Activated CD4-positive, alpha-beta T cell treated with anti-CD3 and anti-CD28 coated beads, Interleukin-2, amount 50 U/mL, for 24 hours (primary cell): Measurements from ENCODE around the gene PITX2.

Experiments
- DNase-seq, 2 donors: peaks; one replicate each; pipeline ENCODE4 v3.0.0-alpha.2; 2020; ENCODE audit warnings: low read depth in 1 of 2, low spot score in 1 of 2

Gene PITX2

DNA sequence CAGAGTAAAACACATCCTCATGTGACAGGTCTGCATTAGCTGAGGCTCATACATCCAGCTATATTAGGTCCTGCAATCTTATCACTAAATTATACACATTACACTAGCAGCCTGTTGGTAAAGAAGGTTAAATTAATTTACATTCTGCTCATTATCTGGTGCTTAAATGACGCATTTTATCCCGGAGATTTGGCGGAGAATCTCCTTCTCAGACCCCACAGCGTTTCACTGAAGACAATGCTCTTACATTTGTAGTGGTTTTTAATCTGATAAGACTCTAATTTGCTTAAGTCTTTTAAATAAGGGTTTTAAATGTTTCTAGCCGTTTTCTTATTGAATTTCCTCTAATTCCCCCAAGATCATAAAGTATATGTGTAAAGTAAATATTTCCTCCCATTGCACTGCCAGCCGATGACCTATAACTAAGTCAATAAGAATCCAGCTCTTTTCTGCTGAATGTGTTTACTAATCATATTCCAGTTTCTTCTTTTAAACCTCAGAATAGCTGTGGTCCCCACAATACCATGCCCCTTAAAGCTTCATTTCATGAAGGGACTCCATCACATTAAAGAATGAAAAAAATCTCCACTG is 2.1 kb upstream of the PITX2 start:
- DNase-seq, result no peak

DNA sequence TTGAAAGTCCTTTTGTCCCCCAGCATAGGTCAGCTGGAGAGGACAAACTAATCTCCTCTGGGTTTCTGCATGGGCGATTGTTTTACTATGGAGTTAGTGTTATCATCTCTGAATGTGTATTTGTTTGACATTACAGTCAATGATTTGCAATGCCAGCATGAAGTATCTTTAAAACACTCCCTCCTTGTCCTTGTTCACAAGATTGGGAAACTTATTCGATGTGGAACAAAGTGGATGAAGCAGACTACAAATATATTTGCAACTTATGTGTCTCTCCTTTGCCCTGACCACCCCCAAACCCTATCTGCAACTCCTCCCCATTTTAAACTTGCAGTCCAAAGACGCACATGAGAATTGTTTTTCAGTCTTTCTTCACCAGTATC is 1.5 kb upstream of the PITX2 start:
- DNase-seq, result no peak

DNA sequence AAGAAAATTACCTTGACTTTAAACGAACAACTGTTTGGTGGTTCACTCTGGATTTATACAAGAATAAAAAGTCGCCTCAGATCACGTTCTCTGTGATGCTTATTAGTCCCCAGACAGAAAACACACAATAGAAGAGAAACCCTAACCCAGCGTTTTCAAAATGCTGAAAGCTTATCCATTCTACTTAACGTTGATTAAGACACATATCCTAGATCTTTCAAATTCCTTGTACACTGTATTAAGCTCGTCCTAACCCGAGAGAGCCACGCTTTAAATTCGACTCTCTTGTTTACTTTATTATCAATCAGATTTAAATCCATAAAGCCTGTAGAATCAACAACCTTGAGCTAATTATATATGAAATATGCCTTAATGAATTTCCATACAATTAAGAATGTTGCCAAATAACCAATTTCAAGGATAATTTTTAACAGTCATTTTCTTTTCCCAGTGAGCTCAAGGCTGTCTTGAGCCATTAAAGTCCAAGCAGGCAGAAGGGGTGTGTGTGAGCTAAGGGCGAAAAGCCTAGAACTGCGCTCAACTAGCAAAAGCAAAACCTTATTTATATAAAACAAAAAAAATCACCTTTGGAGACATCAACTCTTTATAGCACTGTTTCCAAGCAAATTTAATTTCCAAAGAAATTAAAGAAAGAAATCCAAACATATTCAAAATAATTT is 981 bp upstream of the PITX2 start:
- no peak for DNase-seq

DNA sequence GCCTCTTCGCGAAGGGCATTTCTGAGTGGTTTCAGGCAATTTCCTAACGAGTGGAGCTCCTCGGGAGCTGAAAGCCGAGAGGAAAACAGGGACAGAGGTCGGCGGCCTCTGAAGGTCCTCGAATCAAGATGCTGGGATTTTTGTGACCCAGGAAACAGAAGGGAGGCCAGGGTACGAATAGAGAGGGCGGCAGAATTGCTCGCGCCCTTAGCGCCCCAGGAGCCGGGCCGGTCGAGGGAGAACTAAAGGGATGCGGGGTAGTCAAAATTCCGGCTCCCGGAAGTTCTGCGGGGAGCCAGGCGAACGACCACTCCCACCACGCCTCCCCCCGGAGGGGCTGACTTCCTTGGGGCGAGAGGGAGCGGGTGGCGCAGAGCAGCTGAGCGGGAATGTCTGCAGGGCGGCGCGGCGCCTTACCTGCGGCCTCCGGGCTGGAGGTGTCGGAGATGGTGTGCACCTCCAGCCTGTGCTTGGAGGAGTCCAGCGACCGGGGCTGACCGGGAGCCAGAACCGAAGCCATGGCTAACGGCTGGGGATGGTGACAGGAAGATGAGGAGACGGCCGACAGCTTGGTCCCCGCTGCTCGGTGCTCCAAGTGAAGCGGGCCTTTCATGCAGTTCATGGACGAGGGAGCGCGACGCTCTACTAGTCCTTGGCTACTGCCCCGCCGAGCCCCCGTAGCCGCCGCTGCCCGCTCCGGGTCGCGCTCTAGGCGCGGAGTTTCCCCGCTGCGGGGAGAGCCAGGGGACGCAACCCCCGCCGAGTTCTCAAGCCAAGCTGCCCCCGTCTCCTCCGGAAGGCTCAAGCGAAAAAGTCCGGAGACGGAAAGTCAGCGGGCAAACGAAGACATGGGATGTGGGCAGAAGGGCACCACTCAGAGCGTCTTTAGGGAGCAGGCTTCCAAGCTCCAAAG is 782 bp downstream of the PITX2 start:
- no peak for DNase-seq

DNA sequence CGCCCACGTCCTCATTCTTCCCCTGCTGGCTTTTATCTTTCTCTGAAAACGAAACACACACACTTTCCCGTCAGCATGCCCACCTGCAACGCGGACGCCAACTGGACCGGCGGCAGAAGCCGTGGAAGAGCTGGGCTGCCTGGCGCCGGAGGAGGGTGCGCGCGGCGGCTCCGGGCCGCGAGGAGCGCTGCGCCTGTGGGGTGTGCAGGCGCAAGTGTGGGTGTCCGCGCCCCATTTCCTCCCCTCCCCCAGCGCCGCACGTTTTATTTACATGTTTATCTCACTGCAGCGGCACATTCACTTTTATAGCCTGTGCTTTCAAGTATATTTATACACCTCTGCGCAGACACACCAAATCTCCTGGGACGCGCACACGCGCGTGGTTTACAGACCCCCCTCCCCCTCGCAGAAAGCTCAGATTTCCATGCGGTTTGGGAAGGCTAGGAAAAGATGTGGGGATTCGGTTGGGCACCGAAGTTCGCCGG is 1.5 kb downstream of the PITX2 start:
- DNase-seq, result no peak

DNA sequence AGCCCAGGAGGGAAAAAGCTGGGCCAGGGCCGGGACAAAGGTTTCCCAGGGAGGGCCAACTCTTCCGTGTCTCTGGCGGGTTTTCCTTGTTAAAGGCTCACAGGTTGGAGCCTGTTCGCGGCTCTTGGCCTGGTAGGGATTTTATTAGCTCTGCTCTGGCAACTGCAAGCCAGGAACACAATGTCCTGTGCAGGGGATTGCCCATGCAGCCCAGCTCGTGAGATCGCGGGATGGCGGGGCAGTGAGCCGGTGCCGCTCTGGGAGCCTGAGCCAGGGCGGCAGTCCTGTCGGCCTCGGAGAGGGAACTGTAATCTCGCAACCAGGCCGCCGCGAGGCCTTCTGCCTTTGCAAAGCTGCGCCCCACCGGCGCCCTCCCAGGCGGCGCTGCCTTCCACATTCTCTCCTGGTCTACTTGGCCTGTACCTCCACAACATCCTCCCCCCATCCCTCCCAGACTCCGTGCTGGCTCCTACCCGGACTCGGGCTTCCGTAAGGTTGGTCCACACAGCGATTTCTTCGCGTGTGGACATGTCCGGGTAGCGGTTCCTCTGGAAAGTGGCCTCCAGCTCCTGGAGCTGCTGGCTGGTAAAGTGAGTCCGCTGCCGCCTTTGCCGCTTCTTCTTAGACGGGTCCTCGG is 2.1 kb downstream of the PITX2 start:
- DNase-seq, result no peak

DNA sequence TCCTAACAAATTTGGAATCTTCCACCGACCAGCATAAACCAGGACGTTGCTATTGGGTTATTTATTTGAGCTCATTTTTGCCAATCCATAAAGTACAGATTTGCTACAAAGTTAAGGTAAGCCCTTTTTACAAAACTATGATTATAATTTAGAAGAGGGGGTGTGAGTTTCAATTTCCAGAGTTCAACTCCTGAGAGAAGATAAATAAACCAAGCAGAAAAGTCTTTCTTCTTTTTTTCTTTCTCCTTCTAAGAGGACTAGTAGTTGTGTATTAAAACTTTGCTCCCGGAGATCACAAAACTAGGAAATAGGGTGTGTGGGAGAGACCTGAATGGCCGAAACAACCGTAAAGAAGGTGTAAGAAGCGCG is 2.6 kb downstream of the PITX2 start:
- no peak for DNase-seq

DNA sequence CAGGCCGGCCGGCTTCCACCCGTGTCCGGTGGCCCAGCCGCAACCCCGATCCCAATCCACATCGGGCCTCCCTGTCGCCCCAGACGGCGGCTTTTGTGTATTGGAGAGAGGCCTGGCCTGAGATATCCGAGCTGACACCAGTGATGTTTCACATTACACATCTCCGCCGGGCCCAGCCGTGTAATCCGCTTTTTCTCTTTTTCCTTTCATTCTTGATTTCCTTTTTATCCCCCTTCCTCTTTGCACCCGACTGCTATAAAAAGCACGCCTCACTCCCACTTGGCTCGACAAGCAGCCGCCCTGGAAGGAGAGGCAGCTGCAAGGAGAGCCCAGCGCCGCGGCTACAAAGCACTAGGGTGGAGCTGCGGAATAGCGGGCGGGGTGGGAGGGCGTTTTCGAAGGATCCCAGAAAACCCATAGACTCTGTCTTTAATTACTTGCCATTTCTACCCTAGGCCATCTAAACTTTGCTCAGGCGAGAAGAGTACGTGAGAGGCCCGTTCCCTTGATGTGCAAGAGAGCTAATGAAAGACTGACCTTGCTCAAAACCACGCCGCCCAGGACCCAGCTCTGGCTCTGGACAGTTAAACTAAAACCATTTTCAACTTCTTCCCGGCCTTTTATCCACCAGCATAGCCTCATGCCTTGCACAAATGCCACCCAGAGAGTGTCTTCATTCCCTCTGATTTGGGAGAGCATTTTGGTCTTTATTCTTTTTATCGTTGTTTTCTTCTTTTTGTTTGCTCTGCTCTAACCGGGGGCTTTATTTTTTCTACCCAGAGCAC is 3.2 kb downstream of the PITX2 start:
- DNase-seq, result no peak

DNA sequence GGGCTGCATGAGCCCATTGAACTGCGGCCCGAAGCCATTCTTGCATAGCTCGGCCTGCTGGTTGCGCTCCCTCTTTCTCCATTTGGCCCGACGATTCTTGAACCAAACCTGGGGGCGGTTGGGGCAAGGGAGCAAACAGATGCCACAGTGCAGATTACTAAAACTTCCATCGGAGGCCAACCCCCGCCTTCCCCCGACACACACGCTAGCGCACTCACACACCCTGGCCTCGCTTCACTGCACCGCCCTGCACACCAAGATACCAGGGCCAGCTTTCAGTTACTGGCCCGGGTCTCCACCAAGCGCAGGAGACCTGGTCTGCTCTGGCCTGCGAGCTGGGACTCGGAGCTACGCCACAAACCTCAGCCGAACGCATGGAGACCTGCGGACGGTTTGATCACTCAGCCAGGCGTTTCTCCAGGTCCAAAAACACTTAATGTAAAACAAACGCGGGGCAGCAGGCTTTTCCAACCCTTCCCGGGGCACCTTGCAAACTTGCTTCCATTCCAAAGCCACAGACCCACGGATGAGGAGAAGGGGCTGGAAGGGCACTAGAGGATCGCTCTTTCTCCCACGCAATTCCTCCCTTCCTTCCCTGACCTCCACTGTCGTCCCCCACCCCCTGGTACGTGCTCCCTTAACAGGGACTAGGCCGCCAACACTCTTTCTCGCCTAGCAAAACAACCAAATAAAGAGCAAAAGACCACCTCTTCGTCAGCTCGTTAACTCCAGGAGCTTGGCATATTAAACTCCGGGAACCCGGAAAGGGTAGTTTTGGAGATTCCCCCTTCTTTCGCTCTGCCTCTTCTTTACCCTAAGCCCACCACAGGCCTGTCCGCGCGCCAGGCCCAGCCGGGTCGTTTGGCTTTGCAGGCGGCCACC is 4.1 kb downstream of the PITX2 start:
- DNase-seq, result no peak

DNA sequence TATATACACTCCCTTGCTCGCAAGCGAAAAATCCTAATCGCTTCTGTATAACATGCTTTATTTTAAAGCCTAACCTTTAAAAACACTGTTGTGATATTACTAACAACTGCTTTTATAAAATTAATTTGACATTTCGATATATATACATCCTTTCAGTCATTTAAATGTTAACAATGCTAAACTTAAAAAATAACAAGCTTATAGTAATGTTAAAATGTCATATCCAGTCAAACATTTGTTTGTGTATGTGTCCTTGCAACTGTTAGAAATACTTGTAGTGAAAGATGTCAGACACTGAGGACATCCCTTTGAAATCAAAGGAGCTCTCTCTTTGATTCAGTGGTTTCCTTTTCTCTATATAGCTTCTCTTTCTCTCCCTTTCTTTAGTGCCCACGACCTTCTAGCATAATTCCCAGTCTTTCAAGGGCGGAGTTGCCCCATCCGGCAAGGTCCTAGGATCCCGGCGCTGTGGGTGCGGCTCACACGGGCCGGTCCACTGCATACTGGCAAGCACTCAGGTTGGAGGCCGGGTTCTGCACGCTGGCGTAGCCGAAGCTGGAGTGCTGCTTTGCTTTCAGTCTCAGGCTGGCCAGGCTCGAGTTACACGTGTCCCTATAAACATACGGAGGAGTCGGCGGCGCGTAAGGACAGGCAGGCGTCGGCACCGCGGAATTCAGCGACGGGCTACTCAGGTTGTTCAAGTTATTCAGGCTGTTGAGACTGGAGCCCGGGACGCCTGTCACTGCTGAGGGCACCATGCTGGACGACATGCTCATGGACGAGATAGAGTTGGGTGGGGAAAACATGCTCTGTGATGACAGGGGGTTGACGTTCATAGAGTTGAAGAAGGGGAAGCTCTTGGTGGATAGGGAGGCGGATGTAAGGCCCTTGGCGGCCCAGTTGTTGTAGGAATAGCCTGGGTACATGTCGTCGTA is 5.0 kb downstream of the PITX2 start:
- DNase-seq, result no peak

DNA sequence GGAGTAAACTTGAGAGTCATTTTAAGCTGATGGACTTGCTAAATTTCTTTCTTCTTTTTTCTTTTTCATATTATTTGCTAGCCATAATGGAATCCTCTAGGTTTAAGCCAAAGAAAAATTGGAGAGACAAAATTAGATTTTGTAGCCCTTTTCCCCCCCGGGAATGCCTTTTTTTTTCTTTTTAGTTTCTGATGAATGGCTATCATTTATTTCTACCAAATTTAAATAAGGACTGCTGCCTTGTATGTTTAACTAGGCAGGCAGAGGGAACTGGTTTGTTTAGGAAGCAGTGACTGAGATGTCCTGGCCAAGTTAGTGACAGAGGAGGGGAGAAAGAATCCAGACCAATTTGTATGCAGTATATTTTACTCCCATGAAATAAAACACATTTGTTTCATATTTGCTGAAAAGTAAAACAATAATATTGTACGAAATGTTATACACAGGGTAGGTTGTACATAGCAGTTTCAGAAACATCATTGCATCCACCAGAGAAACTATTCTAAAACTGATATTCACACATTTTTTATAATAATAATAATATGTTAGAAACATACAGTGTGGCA is 5.7 kb downstream of the PITX2 start:
- DNase-seq, result no peak

DNA sequence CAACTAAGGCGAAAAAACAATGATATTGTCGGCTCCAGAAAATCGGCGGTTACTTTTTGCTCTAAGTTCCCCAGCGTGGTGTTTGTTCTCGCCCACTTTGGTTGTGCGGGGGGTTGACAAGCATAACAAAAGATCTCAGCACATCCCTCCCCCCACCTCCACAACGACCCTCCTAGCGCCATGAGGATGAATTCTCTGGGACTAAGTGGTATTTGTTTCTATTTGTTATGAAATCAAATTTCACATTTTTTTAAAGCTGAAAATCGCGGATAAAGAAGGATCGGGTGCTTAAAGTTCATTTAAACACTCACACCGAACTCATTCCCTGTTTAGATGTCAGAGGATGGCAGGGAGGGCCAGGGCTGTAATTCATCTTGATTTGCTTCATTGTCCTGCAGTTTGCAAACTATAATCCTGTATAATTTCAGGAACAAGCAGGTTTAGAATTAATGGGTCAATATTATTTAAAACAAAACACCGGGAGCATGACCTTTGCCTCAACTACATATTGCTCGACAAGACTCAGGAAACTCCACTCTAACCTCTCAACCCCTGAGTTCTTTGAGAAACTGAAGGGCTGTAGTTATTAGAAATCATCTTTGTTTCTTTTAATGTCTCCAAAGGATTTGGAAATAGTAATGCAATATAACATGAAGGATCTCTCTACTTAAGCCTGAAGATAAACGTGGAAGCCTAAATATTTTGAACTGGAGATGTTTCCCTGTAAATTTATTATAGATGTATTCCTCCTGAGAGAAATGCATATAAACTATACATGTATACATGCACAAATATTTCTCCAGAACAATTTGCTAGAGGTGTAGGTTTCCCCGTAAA is 6.4 kb downstream of the PITX2 start:
- DNase-seq, result no peak

DNA sequence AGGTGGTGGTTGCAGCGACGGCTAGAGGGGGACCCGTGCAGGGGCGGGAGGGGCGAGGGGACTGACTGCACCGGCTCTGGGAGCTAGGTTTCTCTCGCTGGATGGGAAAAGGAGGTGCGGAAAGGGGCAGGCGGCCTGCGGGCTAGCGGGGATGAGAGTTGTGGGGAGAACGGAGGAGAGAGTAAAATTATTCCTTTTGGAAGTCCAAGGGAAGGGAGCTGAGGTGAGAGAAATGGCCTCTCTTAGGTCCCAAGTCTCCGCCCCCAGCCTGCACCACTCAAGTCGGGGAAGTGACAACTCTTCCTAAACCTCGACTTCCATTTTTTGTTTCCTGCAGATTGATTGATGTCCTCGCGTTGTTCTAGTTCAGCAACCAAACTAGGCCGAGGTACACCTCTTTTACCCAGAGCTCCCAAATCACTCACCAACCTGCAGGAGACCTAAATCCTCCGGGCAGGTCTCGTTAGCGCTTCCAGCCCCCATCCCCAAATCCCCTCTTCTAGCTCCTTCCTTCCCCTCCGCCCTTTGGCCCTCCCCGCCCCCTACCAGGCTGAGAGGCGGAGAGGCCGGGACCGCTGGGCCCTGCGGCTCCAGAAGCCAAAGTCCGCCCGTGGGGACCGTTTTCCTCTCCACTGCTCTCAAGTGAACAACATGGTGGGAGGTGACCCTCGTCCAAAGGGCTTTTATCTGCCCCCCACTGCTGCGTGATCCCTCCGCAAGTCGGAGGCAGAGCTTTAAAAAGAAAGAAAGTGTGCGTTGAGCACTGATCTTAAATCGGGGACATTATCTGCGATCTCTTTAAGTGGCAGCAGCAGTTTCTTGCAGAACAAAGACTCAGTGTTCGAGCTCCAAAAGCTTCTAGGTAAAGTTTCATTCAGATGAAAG is 7.3 kb downstream of the PITX2 start:
- DNase-seq, result no peak

DNA sequence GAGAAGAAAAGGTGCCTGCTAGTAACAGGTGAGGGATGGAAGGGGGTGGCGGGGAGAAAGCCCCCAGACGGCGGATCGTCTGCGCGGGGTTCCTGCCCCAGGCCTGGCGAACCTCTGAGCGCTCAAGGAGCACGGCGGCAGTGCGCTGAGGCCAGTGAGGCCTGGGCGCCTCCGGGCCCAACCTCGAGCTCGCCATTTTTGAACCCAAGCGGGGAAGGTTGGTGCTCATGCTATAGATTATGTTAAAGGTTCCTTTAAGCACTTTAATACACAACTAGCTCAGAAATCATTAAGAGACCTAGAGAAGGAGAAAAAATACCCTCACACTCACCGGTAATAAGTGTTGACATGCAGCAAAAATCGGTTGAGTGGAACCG is 7.9 kb downstream of the PITX2 start:
- DNase-seq, result no peak

DNA sequence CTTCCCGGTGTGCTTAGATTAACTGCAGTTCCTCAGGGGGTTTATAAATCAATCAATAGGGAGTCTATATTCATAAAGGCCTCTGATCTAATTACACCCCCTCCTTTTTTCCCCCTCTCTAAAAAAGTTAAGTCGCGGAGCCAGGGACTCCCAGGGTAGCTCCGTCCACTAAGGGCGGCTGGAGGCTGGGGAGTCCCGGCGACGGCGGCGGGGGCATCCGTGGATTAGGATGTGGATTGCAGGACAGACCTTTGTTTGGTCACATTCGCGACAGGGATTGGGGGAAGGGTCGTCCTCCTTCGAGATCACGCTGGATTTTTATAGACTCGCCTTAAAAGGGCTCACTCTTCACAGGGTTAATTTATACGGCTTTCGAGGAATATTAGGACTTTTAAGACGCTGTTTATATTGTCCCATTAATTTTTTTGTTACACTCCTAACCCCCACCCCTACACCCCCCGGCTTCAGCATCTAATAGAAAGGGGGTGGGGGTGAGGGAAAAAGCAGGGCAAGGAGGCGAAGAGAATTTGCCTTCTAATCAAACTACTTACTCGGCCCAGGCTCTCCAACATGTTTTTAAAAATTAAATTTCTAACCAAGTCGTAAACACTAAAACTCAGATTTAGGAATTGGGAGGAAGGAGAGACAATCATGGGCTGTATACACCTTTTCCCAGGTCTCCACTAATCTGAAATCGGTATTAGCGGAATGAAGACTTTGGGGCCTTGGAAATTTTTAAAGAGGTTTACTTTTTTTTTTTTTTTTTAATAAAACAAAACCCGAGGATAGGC is 8.5 kb downstream of the PITX2 start:
- no peak for DNase-seq

DNA sequence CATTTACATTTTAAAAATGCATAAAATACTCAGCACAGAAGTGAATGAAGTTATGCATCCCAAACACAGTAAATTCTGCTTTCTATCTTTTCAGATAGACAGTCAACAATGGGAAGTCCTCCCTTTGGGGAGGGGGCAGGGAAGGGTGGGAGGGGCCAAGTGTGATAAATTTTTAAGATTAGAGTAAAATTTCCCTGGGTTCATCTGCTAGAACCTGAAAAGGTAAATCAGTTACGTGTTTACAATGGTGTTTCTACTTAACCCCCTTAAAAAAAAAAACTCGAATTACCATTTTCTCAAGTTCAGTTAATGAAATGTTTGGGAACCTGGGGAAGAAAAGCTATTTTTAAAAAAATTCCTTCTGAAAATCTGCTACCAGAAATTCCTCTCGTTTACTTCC is 9.1 kb downstream of the PITX2 start:
- no peak for DNase-seq
